Lung (tissue), 12 donors: Measurements from ENCODE around the gene KDM5B. TPM values are rescaled to one million over a fixed set of nuclear protein-coding genes. Genes with fewer than 3 reads are reported as not detected.

Experiments used
- ATAC-seq: fragments of 200-7000 bp; cut with Tn5 transposase; one replicate; pipeline ENCODE4 v1.9.1; 2020; ENCODE audit warnings: moderate number of reproducible peaks; ENCODE audit not compliant: insufficient read depth, low FRiP score
- DNase-seq, 3 donors: peaks; one replicate each; pipeline ENCODE4 v3.0.0-alpha.2; 2013 to 2017
- H3K27ac ChIP-seq, 2 donors: one replicate each; pipeline ENCODE4 v1.5.1; 2013; ENCODE audit warnings: mild to moderate bottlenecking in 2 of 2, moderate library complexity in 2 of 2, control low read depth in 1 of 2, inconsistent platforms in 1 of 2, low read depth in 1 of 2, low read length in 1 of 2
- H3K27me3 ChIP-seq, 3 donors: one replicate each; pipeline ENCODE4 v1.5.1; 2013; ENCODE audit warnings: low read length in 2 of 3; ENCODE audit not compliant: control insufficient read depth in 3 of 3, insufficient read depth in 3 of 3
- H3K36me3 ChIP-seq, 4 donors: one replicate each; pipeline ENCODE4 v1.5.1; 2013; ENCODE audit warnings: low read length in 4 of 4, mild to moderate bottlenecking in 1 of 4, moderate library complexity in 1 of 4; ENCODE audit not compliant: control insufficient read depth in 4 of 4, insufficient read depth in 4 of 4
- H3K4me1 ChIP-seq, 5 donors: one replicate each; pipeline ENCODE4 v1.5.1; 2013; ENCODE audit warnings: low read length in 5 of 5, mild to moderate bottlenecking in 2 of 5, moderate library complexity in 1 of 5; ENCODE audit not compliant: control insufficient read depth in 5 of 5, insufficient read depth in 5 of 5
- H3K4me3 ChIP-seq: one replicate; pipeline ENCODE4 v1.5.1; 2013; ENCODE audit warnings: mild to moderate bottlenecking, control low read depth, moderate library complexity
- H3K9ac ChIP-seq, 2 donors: one replicate each; pipeline ENCODE4 v1.5.1; 2013; ENCODE audit warnings: low read length in 2 of 2, control low read depth in 1 of 2; ENCODE audit not compliant: insufficient read depth in 1 of 2
- H3K9me3 ChIP-seq, 4 donors: one replicate each; pipeline ENCODE4 v1.5.1; 2013; ENCODE audit warnings: low read length in 3 of 4, mild to moderate bottlenecking in 1 of 4, moderate library complexity in 1 of 4; ENCODE audit not compliant: control insufficient read depth in 4 of 4, insufficient read depth in 3 of 4
- WGBS, 2 donors: extraction: QIAGEN DNeasy Blood & Tissue Kit; methylation state at CpG; one replicate each; pipeline ENCODE4 v1.1.7; 2013; 5-methylcytosine and 5-hydroxymethylcytosine counted together
- polyA plus RNA-seq, 2 donors: library from polyadenylated mRNA; stranded (reverse); fragments of 200-250 nt; gene quantifications; one replicate each; pipeline ENCODE4 v1.2.1, GENCODE V29; 2013
- total RNA-seq, 2 donors: library from RNA; depleted of rRNA in 1 of 2; stranded (reverse); fragments of >200 nt in 1 of 2; gene quantifications; one replicate each; pipeline ENCODE4 v1.2.1, GENCODE V29; 2014 to 2021
- TF ChIP-seq, protein P1 (sequence below): IDR thresholded peaks from 2 replicates; pipeline ENCODE4 v1.5.1; 2012; ENCODE audit warnings: mild to moderate bottlenecking; ENCODE audit errors: control extremely low read depth, extremely low read depth
- donor health status: control.
- donor health status: control.
- donor health status: Bipolar disorder and iron deficiency.
- donor health status: healthy.
- donor health status: DM: yes; HTN: yes; CAD: no.

KDM5B gene
- total and polyA plus RNA-seq, 4 donors = 11.2 to 247 (median 31.6) TPM

DNA sequence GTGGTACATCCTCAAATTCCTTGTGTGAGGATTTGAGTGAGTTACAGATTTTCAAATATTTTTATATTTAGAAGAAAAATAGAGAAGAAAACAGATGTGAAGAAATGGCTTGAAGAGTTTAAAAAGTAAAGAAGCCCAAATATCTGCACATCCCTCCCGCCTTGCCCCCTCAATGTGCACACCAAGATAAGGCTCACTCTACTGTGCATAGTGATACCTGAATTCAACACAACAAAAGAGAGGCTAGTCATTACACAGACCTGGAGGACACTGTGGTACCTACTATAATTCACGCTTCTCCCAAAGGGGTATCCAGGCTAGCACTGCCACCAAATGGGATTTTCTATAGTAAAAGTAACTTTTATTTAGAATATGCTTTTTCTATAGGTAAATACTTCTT, 53.9 kb downstream of the KDM5B start:
- no peak for DNase-seq
- peaks cover 17 to 51% (median 30%) of the 10 kb centered on the region in 4 donors for H3K36me3 ChIP-seq
- WGBS, 2 donors = 96 to 100% methylated on average over 2 of the region's 2 CpGs
- no peak for ATAC-seq
- no peaks in the 10 kb centered on the region for H3K27me3 ChIP-seq
- no peaks in the 10 kb centered on the region for H3K9me3 ChIP-seq
- no peak overlapping the region for H3K27ac ChIP-seq
- no peak overlapping the region for H3K4me3 ChIP-seq
- H3K9ac ChIP-seq = no peak overlapping the region
- TF ChIP-seq, protein P1, sequence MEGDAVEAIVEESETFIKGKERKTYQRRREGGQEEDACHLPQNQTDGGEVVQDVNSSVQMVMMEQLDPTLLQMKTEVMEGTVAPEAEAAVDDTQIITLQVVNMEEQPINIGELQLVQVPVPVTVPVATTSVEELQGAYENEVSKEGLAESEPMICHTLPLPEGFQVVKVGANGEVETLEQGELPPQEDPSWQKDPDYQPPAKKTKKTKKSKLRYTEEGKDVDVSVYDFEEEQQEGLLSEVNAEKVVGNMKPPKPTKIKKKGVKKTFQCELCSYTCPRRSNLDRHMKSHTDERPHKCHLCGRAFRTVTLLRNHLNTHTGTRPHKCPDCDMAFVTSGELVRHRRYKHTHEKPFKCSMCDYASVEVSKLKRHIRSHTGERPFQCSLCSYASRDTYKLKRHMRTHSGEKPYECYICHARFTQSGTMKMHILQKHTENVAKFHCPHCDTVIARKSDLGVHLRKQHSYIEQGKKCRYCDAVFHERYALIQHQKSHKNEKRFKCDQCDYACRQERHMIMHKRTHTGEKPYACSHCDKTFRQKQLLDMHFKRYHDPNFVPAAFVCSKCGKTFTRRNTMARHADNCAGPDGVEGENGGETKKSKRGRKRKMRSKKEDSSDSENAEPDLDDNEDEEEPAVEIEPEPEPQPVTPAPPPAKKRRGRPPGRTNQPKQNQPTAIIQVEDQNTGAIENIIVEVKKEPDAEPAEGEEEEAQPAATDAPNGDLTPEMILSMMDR = no peak
- no peaks in the 10 kb centered on the region for H3K4me1 ChIP-seq

DNA sequence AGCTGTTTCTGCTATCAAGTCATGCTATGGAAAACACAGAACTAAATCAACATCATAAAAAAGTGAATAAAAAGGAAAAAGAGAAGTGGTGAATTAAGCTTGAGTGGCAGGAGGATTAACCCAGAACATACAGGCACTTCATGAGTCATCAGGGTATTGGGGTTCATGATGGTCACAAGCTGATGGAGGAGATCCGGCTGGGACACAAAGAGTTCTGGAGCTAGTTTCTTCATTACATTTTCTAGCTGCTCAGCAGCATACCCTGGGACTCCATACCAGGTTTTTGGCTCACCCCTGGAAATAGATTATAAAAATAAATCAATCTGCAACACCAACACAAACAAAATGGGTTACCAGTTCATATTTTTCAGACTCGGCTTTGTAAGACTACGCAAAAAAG, 55.4 kb downstream of the KDM5B start:
- 66% methylated on average over 3 of the region's 3 CpGs for WGBS, 2 donors
- no peaks in the 10 kb centered on the region for H3K9me3 ChIP-seq
- H3K4me1 ChIP-seq = no peaks in the 10 kb centered on the region
- ATAC-seq (no peak), DNase-seq (peak in 2 of 3 donors; percentile 1 to 7)
- TF ChIP-seq, protein P1 = no peak
- peaks cover 20 to 64% (median 36%) of the 10 kb centered on the region in 4 donors for H3K36me3 ChIP-seq
- no peak overlapping the region for H3K4me3 ChIP-seq
- no peak overlapping the region for H3K27ac ChIP-seq
- H3K27me3 ChIP-seq = no peaks in the 10 kb centered on the region
- no peak overlapping the region for H3K9ac ChIP-seq

DNA sequence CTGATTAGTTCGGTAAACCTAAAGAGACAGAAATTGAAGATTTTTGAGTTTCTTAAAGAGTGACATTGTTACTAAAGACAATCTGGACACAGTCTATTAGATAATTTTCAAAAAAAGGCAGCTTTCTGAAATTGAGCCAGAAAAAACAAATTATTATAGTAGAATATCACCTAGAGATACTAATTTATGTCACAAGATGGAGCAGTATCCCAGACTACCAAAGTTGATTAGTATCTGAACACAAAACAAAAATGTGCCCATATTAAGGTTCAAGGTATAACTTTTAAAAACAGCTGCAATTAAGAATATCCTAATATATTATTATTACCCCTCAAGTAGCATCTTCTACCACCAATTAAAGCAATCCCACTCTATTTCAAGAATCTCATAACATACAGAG, 57.5 kb downstream of the KDM5B start:
- no peak for ATAC-seq
- no peaks in the 10 kb centered on the region for H3K9me3 ChIP-seq

More for the DNA sequence above, 57.5 kb downstream of the KDM5B start:
- H3K9ac ChIP-seq = no peak overlapping the region
- no peak overlapping the region for H3K4me3 ChIP-seq
- H3K27me3 ChIP-seq = no peaks in the 10 kb centered on the region
- peaks cover 15 to 57% (median 34%) of the 10 kb centered on the region in 4 donors for H3K36me3 ChIP-seq
- 92 to 95% methylated on average over 1 of the region's 1 CpG for WGBS, 2 donors
- DNase-seq = no peak
- H3K4me1 ChIP-seq = no peaks in the 10 kb centered on the region
- no peak overlapping the region for H3K27ac ChIP-seq
- TF ChIP-seq, protein P1 = no peak
